H9 (cell line): ENCODE data around the gene ADSS1. TPM values are rescaled to one million over a fixed set of nuclear protein-coding genes. Genes with fewer than 3 reads are reported as not detected.

Source experiments
- DNase-seq: peaks from one replicate; pipeline ENCODE4 v3.0.0-alpha.2; 2017
- H2AFZ ChIP-seq: one replicate; pipeline ENCODE4 v1.6.1; 2013; ENCODE audit warnings: mild to moderate bottlenecking, low read length, control low read depth, moderate library complexity
- H2AK5ac ChIP-seq: 2 replicates; pipeline ENCODE4 v1.6.1; 2013; ENCODE audit warnings: low read length, control low read depth, mixed read lengths; ENCODE audit not compliant: insufficient read length
- H2BK120ac ChIP-seq: one replicate; pipeline ENCODE4 v1.6.1; 2013; ENCODE audit warnings: low read depth, mild to moderate bottlenecking, low read length, control low read depth, inconsistent platforms; ENCODE audit not compliant: poor library complexity, severe bottlenecking
- H2BK12ac ChIP-seq: 2 replicates; pipeline ENCODE4 v1.6.1; 2013; ENCODE audit warnings: low read length, control low read depth, mixed read lengths, low read depth; ENCODE audit not compliant: insufficient read length
- H2BK15ac ChIP-seq: 2 replicates; pipeline ENCODE4 v1.6.1; 2013; ENCODE audit warnings: low read depth, low read length, control low read depth
- H2BK20ac ChIP-seq: one replicate; pipeline ENCODE4 v1.6.1; 2013; ENCODE audit warnings: low read depth, mild to moderate bottlenecking, low read length, control low read depth, inconsistent platforms; ENCODE audit not compliant: poor library complexity, severe bottlenecking
- H2BK5ac ChIP-seq: 2 replicates; pipeline ENCODE4 v1.6.1; 2013; ENCODE audit warnings: low read length, control low read depth, mixed read lengths; ENCODE audit not compliant: insufficient read length
- H3K14ac ChIP-seq: 2 replicates; pipeline ENCODE4 v1.6.1; 2013; ENCODE audit warnings: low read length, control low read depth; ENCODE audit not compliant: insufficient read depth
- H3K18ac ChIP-seq: 2 replicates; pipeline ENCODE4 v1.6.1; 2013; ENCODE audit warnings: low read depth, mild to moderate bottlenecking, mixed read lengths, low read length, control low read depth; ENCODE audit not compliant: insufficient read length
- H3K23ac ChIP-seq: 2 replicates; pipeline ENCODE4 v1.6.1; 2013; ENCODE audit warnings: low read length, control low read depth, mixed read lengths, low read depth; ENCODE audit not compliant: insufficient read length
- H3K23me2 ChIP-seq: 2 replicates; pipeline ENCODE4 v1.6.1; 2013; ENCODE audit warnings: low read depth, mild to moderate bottlenecking, mixed read lengths, low read length, control low read depth; ENCODE audit not compliant: insufficient read length, poor library complexity, severe bottlenecking
- H3K27ac ChIP-seq: 2 replicates; pipeline ENCODE4 v1.5.1; 2013; ENCODE audit warnings: low read length, control low read depth, mixed read lengths, low read depth; ENCODE audit not compliant: insufficient read length
- H3K27me3 ChIP-seq: 2 replicates; pipeline ENCODE4 v1.6.1; 2013; ENCODE audit warnings: low read length, control low read depth, inconsistent platforms; ENCODE audit not compliant: insufficient read depth
- H3K4ac ChIP-seq: 2 replicates; pipeline ENCODE4 v1.6.1; 2013; ENCODE audit warnings: low read depth, mild to moderate bottlenecking, control low read depth, inconsistent platforms, low read length, moderate library complexity
- H3K4me1 ChIP-seq: 2 replicates; pipeline ENCODE4 v1.6.1; 2013; ENCODE audit warnings: low read length, control low read depth, inconsistent platforms; ENCODE audit not compliant: insufficient read depth
- H3K4me2 ChIP-seq: 2 replicates; pipeline ENCODE4 v1.6.1; 2013; ENCODE audit warnings: low read length, control low read depth, mixed read lengths; ENCODE audit not compliant: insufficient read length, insufficient read depth
- H3K56ac ChIP-seq: 2 replicates; pipeline ENCODE4 v1.6.1; 2013; ENCODE audit warnings: low read depth, mild to moderate bottlenecking, mixed read lengths, low read length, control low read depth; ENCODE audit not compliant: insufficient read length
- H3K79me1 ChIP-seq: 2 replicates; pipeline ENCODE4 v1.6.1; 2013; ENCODE audit warnings: low read depth, mild to moderate bottlenecking, moderate library complexity, low read length, control low read depth, inconsistent platforms; ENCODE audit not compliant: insufficient read depth, poor library complexity, severe bottlenecking
- H3K79me2 ChIP-seq: 2 replicates; pipeline ENCODE4 v1.6.1; 2013; ENCODE audit warnings: low read length, control low read depth, inconsistent platforms; ENCODE audit not compliant: insufficient read depth
- H3K9ac ChIP-seq: 2 replicates; pipeline ENCODE4 v1.6.1; 2013; ENCODE audit warnings: low read length, control low read depth, mixed read lengths; ENCODE audit not compliant: insufficient read length; ENCODE audit errors: extremely low read depth
- H3K9me3 ChIP-seq: one replicate; pipeline ENCODE4 v1.6.1; 2013; ENCODE audit warnings: low read depth, low read length, inconsistent platforms; ENCODE audit not compliant: control insufficient read depth
- H3T11ph ChIP-seq: one replicate; pipeline ENCODE4 v1.6.1; 2013; ENCODE audit warnings: mild to moderate bottlenecking, low read length, control low read depth, inconsistent platforms
- H4K20me1 ChIP-seq: one replicate; pipeline ENCODE4 v1.6.1; 2013; ENCODE audit not compliant: control insufficient read depth, insufficient read length, insufficient read depth
- H4K5ac ChIP-seq: 2 replicates; pipeline ENCODE4 v1.6.1; 2013; ENCODE audit warnings: low read depth, mild to moderate bottlenecking, mixed read lengths, low read length, control low read depth; ENCODE audit not compliant: insufficient read length
- H4K8ac ChIP-seq: replicated peaks from 2 replicates; pipeline ENCODE4 v1.6.1; 2013; ENCODE audit warnings: low read length, control low read depth, mixed read lengths, low read depth; ENCODE audit not compliant: insufficient read length
- H4K91ac ChIP-seq: 2 replicates; pipeline ENCODE4 v1.6.1; 2013; ENCODE audit warnings: low read depth, mild to moderate bottlenecking, moderate library complexity, mixed read lengths, low read length, control low read depth; ENCODE audit not compliant: insufficient read length
- H3K27ac Mint-ChIP-seq, 3 experiments: 2 replicates in 2 of 3; 3 replicates in 1 of 3; pipeline ENCODE4 v1.8.0; 2020 to 2021; ENCODE audit warnings: mixed read lengths in 3 of 3, mild to moderate bottlenecking in 1 of 3, moderate library complexity in 1 of 3
- H3K27me3 Mint-ChIP-seq: 2 replicates; pipeline ENCODE4 v1.8.0; 2021; ENCODE audit warnings: low read depth, mild to moderate bottlenecking, moderate library complexity, mixed read lengths
- H3K36me3 Mint-ChIP-seq, 3 experiments: 2 replicates in 2 of 3; 3 replicates in 1 of 3; pipeline ENCODE4 v1.8.0; 2020 to 2021; ENCODE audit warnings: low read depth in 3 of 3, mixed read lengths in 3 of 3; ENCODE audit not compliant: insufficient read depth in 1 of 3
- H3K4me1 Mint-ChIP-seq, 2 experiments: 2 replicates each; pipeline ENCODE4 v1.8.0; 2020; ENCODE audit warnings: mixed read lengths in 2 of 2
- H3K4me3 Mint-ChIP-seq, 2 experiments: 2 replicates in 1 of 2; 3 replicates in 1 of 2; pipeline ENCODE4 v1.8.0; 2020 to 2021; ENCODE audit warnings: mild to moderate bottlenecking in 2 of 2, mixed read lengths in 2 of 2, moderate library complexity in 1 of 2
- H3K9me3 Mint-ChIP-seq, 2 experiments: 2 replicates in 1 of 2; 3 replicates in 1 of 2; pipeline ENCODE4 v1.8.0; 2020; ENCODE audit warnings: mild to moderate bottlenecking in 2 of 2, mixed read lengths in 2 of 2, moderate library complexity in 1 of 2
- CTCF ChIP-seq: fragments of 200-600 bp; sonication (generic); conservative IDR thresholded peaks from 3 replicates; pipeline ENCODE4 v1.8.0; 2021; ENCODE audit warnings: antibody characterized with exemption, mild to moderate bottlenecking
- WGBS: extraction: QIAGEN DNeasy Blood & Tissue Kit; methylation state at CpG from one replicate; pipeline ENCODE4 v1.1.7; 2013; ENCODE audit warnings: missing lambda C conversion rate, low lambda C conversion rate, mixed read lengths; ENCODE audit not compliant: insufficient read length; ENCODE audit errors: extremely low coverage; 5-methylcytosine and 5-hydroxymethylcytosine counted together
- total RNA-seq: library from RNA; stranded (reverse); gene quantifications from 2 replicates; pipeline ENCODE4 v1.2.1, GENCODE V29; 2021

Gene ADSS1
- total RNA-seq, 1 experiment from 2014 or later = 8.5 TPM

GRCh38 chr14:104688505-104689108 lies 35.4 kb upstream of the ADSS1 start:
- Histone ChIP-seq H3K4ac (no peak overlapping the region), H3K4me2 (no peak overlapping the region), H3K23ac (no peak overlapping the region), H2BK15ac (no peak overlapping the region), H3K4me1 (no peaks in the 10 kb centered on the region), H2AFZ (no peak overlapping the region), H2AK5ac (no peak overlapping the region), H3K79me2 (peaks cover 4% of the 10 kb centered on the region; the same call in 1 of the 2 replicates), H3K9ac (no peak overlapping the region), H3K79me1 (peaks cover 5% of the 10 kb centered on the region), H3K23me2 (peaks cover 6% of the 10 kb centered on the region), H3K27me3 (no peaks in the 10 kb centered on the region), H3K27ac (no peak overlapping the region), H3K56ac (no peak overlapping the region), H3K18ac (no peak overlapping the region), H4K8ac (no peak overlapping the region), H4K20me1 (no peaks in the 10 kb centered on the region), H2BK5ac (no peak overlapping the region), H2BK12ac (no peak overlapping the region), H3K14ac (0 out of 2 replicates have a peak overlapping the region, but pooled peaks have one; percentile 2), H3T11ph (no peak overlapping the region), H2BK20ac (no peak overlapping the region), H4K91ac (no peak overlapping the region), H4K5ac (no peak overlapping the region), H2BK120ac (no peak overlapping the region), H3K9me3 (no peaks in the 10 kb centered on the region)
- Mint-ChIP-seq H3K9me3 (peaks cover 0 to 8% of the 10 kb centered on the region in 2 experiments; a peak in 2 of 5 replicates), H3K27me3 (peaks cover 6% of the 10 kb centered on the region), H3K4me3 (peak overlapping the region; percentile 54 to 75), H3K4me1 (peaks cover 13 to 34% of the 10 kb centered on the region in 2 experiments), H3K36me3 (no peaks in the 10 kb centered on the region; a peak in 4 of 7 replicates), H3K27ac (no peak overlapping the region)
- WGBS = no CpG with 5 or more reads among the region's 24 CpGs
- no peak for TF ChIP-seq CTCF
- DNase-seq = no peak
